ENCODE data around the gene TMEM238. TPM values are rescaled to one million over a fixed set of nuclear protein-coding genes. Genes with fewer than 3 reads are reported as not detected.

TMEM238 gene
- total and polyA plus RNA-seq, 9 of the 15 experiments (the other 6 are each of a cell fraction or from before 2014, with no cell fraction given): 0.18 to 5.1 (median 1.3) TPM; not detected in 4

GRCh38 chr19:55368701-55369563 is 15.2 kb downstream of the TMEM238 start (continued):
- TF ChIP-seq RREB1 (CRISPR knock-in tag; IDR thresholded peaks at IDR 0.05) (no peak), ZNF830 (CRISPR knock-in tag; IDR thresholded peaks at IDR 0.05) (no peak), SIRT6 (IDR thresholded peaks at IDR 0.05; ENCODE audit: low read depth, low read length) (no peak), POLR2AphosphoS2 (IDR thresholded peaks at IDR 0.05; ENCODE audit: low read length) (no peak), TSHZ1 (CRISPR knock-in tag; IDR thresholded peaks at IDR 0.05) (no peak), PML (IDR thresholded peaks at IDR 0.05; ENCODE audit: low read length) (no peak), MCM7 (IDR thresholded peaks at IDR 0.05) (no peak), DACH1 (IDR thresholded peaks at IDR 0.05; ENCODE audit: partially characterized antibody) (no peak), KDM1A (IDR thresholded peaks at IDR 0.05) (peak; percentile 23 to 50; a peak in 1 of 4 replicates), ZNF431 (CRISPR knock-in tag; IDR thresholded peaks at IDR 0.05) (no peak), ZBTB9 (CRISPR knock-in tag; IDR thresholded peaks at IDR 0.05) (no peak), ETS1 (conservative IDR thresholded peaks at IDR 0.05; ENCODE audit: control insufficient read depth, low read depth, low read length) (no peak), SNAPC5 (CRISPR knock-in tag; IDR thresholded peaks at IDR 0.05) (no peak), ZFP36 (IDR thresholded peaks at IDR 0.05; ENCODE audit: low read depth, low read length, partially characterized antibody) (peak; percentile 24), ZNF551 (CRISPR knock-in tag; IDR thresholded peaks at IDR 0.05) (no peak)

Measured in K562 (cell line).